Stimulated activated CD4-positive, alpha-beta T cell treated with anti-CD3 and anti-CD28 coated beads, TNF-alpha, amount 100 ng/mL, for 48 hours (primary cell): ENCODE data around the gene MRPL37.
"Not testable (repeated sequence)": the region's sequence is repeated elsewhere in the genome, so short reads cannot be mapped to it uniquely, and the experiment has no call there.

Source experiments
- DNase-seq, 3 donors: peaks; one replicate each; pipeline ENCODE4 v3.0.0-alpha.2; 2020; ENCODE audit warnings: low read depth in 3 of 3

Gene MRPL37

GRCh38 chr1:54172614-54173599 is 27.1 kb upstream of the MRPL37 start:
- DNase-seq = no peak

GRCh38 chr1:54173681-54174080 is 26.3 kb upstream of the MRPL37 start:
- DNase-seq = no peak

GRCh38 chr1:54174106-54174505 is 25.9 kb upstream of the MRPL37 start:
- DNase-seq = no peak

- DNase-seq = no peak
Measured at GRCh38 chr1:54176621-54177327, 23.2 kb upstream of the MRPL37 start.

- DNase-seq = no peak
Measured at GRCh38 chr1:54177726-54178125, 22.2 kb upstream of the MRPL37 start.

GRCh38 chr1:54178296-54179070 is 21.5 kb upstream of the MRPL37 start:
- DNase-seq = no peak

- no peak for DNase-seq
Measured at GRCh38 chr1:54180701-54181360, 19.1 kb upstream of the MRPL37 start.

- DNase-seq = no peak
Measured at GRCh38 chr1:54186056-54186455, 13.9 kb upstream of the MRPL37 start.

- no peak for DNase-seq
Measured at GRCh38 chr1:54188291-54188690, 11.7 kb upstream of the MRPL37 start.

GRCh38 chr1:54190526-54190925 is 9.4 kb upstream of the MRPL37 start:
- DNase-seq = no peak

GRCh38 chr1:54191525-54191924 is 8.4 kb upstream of the MRPL37 start:
- no peak for DNase-seq

- no peak for DNase-seq
Measured at GRCh38 chr1:54193453-54193852, 6.5 kb upstream of the MRPL37 start.

- no peak for DNase-seq
Measured at GRCh38 chr1:54199151-54199764, 709 bp upstream of the MRPL37 start.

- DNase-seq = no peak
Measured at GRCh38 chr1:54200519-54200997, 591 bp downstream of the MRPL37 start.

- no peak for DNase-seq
Measured at GRCh38 chr1:54204199-54204598, 4.2 kb downstream of the MRPL37 start.

GRCh38 chr1:54207287-54207686 is 7.3 kb downstream of the MRPL37 start:
- no peak for DNase-seq

GRCh38 chr1:54207896-54208295 is 7.9 kb downstream of the MRPL37 start:
- DNase-seq = not testable (repeated sequence)

GRCh38 chr1:54212872-54213271 is 12.9 kb downstream of the MRPL37 start:
- DNase-seq = no peak

GRCh38 chr1:54215523-54215922 is 15.6 kb downstream of the MRPL37 start:
- DNase-seq = no peak

- DNase-seq = no peak
Measured at GRCh38 chr1:54218883-54219687, 19.1 kb downstream of the MRPL37 start.
